ENCODE results near the gene RPS6KA3. TPM values are rescaled to one million over a fixed set of nuclear protein-coding genes. Genes with fewer than 3 reads are reported as not detected.

Gene RPS6KA3
- total and polyA plus RNA-seq, 8 donors, result 5.2 to 88.1 (median 39.8) TPM

- no peak for TF ChIP-seq POLR2AphosphoS5 (IDR thresholded peaks at IDR 0.05)
- TF ChIP-seq EP300 (IDR thresholded peaks at IDR 0.05), result no peak
- TF ChIP-seq, protein P1, sequence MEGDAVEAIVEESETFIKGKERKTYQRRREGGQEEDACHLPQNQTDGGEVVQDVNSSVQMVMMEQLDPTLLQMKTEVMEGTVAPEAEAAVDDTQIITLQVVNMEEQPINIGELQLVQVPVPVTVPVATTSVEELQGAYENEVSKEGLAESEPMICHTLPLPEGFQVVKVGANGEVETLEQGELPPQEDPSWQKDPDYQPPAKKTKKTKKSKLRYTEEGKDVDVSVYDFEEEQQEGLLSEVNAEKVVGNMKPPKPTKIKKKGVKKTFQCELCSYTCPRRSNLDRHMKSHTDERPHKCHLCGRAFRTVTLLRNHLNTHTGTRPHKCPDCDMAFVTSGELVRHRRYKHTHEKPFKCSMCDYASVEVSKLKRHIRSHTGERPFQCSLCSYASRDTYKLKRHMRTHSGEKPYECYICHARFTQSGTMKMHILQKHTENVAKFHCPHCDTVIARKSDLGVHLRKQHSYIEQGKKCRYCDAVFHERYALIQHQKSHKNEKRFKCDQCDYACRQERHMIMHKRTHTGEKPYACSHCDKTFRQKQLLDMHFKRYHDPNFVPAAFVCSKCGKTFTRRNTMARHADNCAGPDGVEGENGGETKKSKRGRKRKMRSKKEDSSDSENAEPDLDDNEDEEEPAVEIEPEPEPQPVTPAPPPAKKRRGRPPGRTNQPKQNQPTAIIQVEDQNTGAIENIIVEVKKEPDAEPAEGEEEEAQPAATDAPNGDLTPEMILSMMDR (IDR thresholded peaks at IDR 0.05), result no peak
- no peak for TF ChIP-seq POLR2A (IDR thresholded peaks at IDR 0.05)
- peaks cover 0 to 30% (median 14%) of the 10 kb centered on the region in 4 donors for H3K36me3 ChIP-seq
- no peak for DNase-seq
- WGBS, 5 donors, result 62 to 80% (median 68%) methylated on average over 4 of the region's 4 CpGs
- no peak overlapping the region for H3K27ac ChIP-seq
- intact Hi-C loops (cut with DNase I; ENCODE audit: low total_unique reads), result no loop called here
- H3K4me1 ChIP-seq, result peaks cover 0 to 6% (median 2%) of the 10 kb centered on the region in 4 donors
- H3K27me3 ChIP-seq, result no peaks in the 10 kb centered on the region
- H3K4me3 ChIP-seq, result no peak overlapping the region
- no peaks in the 10 kb centered on the region for H3K9me3 ChIP-seq
These were observed 60.6 kb downstream of the RPS6KA3 start for GRCh38 chrX:20205927-20206708.

- no peak overlapping the region for H3K27ac ChIP-seq
- H3K36me3 ChIP-seq, result peaks cover 0 to 36% (median 15%) of the 10 kb centered on the region in 4 donors
- H3K9me3 ChIP-seq, result no peaks in the 10 kb centered on the region
- no peak for DNase-seq
- WGBS, 5 donors, result 67 to 90% (median 76%) methylated on average over 6 of the region's 6 CpGs
- H3K4me1 ChIP-seq, result peaks cover 0 to 2% (median 0%) of the 10 kb centered on the region in 4 donors
- no peak overlapping the region for H3K4me3 ChIP-seq
- H3K27me3 ChIP-seq, result no peaks in the 10 kb centered on the region
- intact Hi-C loops (cut with DNase I; ENCODE audit: low total_unique reads), result no loop called here
- TF ChIP-seq EP300 (IDR thresholded peaks at IDR 0.05) (no peak), POLR2AphosphoS5 (IDR thresholded peaks at IDR 0.05) (no peak), POLR2A (IDR thresholded peaks at IDR 0.05) (no peak)
- TF ChIP-seq, protein P1 (IDR thresholded peaks at IDR 0.05), result no peak
These were observed 62.4 kb downstream of the RPS6KA3 start for GRCh38 chrX:20204351-20204750.

DNA sequence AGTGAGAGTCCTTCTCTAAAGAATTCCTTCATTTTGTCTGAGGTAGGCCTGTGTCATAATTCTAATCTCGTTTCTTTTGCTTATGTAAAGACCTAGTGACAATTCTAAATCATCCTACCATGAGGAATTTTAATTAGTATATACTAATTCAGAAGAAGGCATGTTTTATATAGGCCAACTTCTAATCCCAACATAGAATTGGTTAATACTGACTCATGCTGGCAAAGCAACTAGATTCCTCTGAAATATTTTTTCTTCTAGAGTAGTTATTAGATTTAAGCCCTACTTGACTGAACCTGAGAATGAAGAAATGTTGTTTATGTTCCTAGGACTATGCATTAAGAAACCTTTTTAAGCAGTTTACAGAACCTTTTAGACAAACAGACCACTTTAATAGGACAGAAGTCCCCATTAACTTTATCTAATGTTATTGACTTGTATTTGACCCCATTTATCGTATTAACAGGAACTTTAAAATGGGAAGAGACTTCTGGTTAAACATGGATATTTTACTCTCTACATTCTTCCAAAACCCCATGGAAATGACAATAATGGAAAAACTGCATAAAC is 69.0 kb downstream of the RPS6KA3 start:
- Histone ChIP-seq H3K9me3 (no peaks in the 10 kb centered on the region), H3K27me3 (no peaks in the 10 kb centered on the region), H3K4me3 (no peak overlapping the region), H3K27ac (no peak overlapping the region), H3K36me3 (peaks cover 0 to 22% (median 7%) of the 10 kb centered on the region in 4 donors), H3K4me1 (no peaks in the 10 kb centered on the region)
- DNase-seq, result no peak
- TF ChIP-seq POLR2A (IDR thresholded peaks at IDR 0.05) (no peak), POLR2AphosphoS5 (IDR thresholded peaks at IDR 0.05) (no peak), EP300 (IDR thresholded peaks at IDR 0.05) (no peak)
- TF ChIP-seq, protein P1 (IDR thresholded peaks at IDR 0.05), result no peak
- intact Hi-C loops (cut with DNase I; ENCODE audit: low total_unique reads), result no loop called here
- 66 to 84% (median 71%) methylated on average over 2 of the region's 2 CpGs for WGBS, 5 donors

GRCh38 chrX:20189171-20189570 is 77.5 kb downstream of the RPS6KA3 start:
- Histone ChIP-seq H3K36me3 (peaks cover 0 to 57% (median 44%) of the 10 kb centered on the region in 4 donors), H3K4me3 (no peak overlapping the region), H3K9me3 (no peaks in the 10 kb centered on the region), H3K4me1 (no peaks in the 10 kb centered on the region), H3K27me3 (no peaks in the 10 kb centered on the region), H3K27ac (no peak overlapping the region)
- TF ChIP-seq POLR2AphosphoS5 (IDR thresholded peaks at IDR 0.05) (no peak), EP300 (IDR thresholded peaks at IDR 0.05) (no peak), POLR2A (IDR thresholded peaks at IDR 0.05) (no peak)
- TF ChIP-seq, protein P1 (IDR thresholded peaks at IDR 0.05), result no peak
- no peak for DNase-seq
- intact Hi-C loops (cut with DNase I; ENCODE audit: low total_unique reads), result no loop called here
